Inferior parietal cortex (tissue), 1 donor: ENCODE results near the gene PANX2.

Source experiments
- DNase-seq: peaks from one replicate; pipeline ENCODE4 v3.0.0-alpha.2; 2016; ENCODE audit errors: extremely low spot score

The PANX2 gene

DNA sequence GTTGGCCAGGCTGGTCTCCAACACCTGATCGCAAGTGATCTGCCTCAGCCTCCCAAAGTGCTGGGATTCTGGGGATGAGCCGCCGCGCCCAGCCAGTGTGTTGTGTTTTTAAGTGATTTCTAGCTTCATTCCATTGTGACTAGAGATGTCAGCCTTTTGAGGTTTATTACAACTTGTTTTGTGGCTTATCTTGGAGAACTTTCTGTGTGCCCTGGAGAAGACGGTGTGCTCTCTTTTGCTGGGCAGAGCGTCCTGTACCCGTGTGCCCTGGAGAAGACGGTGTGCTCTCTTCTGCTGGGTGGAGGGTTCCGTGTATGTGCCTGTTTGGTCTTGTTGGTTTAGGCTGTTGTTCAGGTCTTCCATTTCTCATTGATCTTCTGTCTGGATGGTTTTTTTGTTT lies 42.7 kb downstream of the PANX2 start:
- DNase-seq, result no peak

DNA sequence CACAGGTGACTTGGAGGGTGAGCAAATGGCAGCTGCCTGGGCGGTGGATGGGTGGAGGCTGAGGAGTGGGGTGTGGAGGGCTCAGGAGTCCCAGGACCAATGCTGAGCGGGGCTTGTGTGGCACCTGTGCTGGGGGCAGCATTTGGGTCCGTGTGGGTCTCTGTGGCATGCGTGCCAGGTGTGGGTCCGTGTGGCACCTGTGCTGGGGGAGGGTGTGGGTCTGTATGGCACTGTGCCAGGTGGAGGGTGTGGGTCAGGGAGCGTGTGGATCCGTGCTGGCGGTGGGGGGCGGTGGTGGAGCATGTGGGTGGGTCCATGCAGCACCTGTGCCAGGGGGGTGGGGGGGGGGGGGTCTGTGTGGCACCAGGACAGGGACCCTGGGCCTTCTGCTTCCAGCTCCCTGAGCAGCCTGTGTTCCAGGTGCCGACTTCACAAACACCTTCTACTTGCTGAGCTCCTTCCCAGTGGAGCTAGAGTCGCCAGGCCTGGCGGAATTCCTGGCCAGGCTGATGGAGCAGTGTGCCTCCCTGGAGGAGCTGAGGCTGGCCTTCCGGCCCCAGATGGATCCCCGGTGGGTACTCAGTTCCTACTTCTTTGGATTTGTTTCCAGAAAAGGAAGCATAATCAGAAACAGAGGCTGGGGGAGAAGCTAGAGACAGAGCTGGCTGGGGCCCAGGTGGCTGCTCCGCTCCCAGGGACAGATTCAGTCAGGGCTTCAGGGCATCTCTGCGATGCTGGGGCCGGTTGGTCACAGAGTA lies 44.9 kb downstream of the PANX2 start:
- no peak for DNase-seq

DNA sequence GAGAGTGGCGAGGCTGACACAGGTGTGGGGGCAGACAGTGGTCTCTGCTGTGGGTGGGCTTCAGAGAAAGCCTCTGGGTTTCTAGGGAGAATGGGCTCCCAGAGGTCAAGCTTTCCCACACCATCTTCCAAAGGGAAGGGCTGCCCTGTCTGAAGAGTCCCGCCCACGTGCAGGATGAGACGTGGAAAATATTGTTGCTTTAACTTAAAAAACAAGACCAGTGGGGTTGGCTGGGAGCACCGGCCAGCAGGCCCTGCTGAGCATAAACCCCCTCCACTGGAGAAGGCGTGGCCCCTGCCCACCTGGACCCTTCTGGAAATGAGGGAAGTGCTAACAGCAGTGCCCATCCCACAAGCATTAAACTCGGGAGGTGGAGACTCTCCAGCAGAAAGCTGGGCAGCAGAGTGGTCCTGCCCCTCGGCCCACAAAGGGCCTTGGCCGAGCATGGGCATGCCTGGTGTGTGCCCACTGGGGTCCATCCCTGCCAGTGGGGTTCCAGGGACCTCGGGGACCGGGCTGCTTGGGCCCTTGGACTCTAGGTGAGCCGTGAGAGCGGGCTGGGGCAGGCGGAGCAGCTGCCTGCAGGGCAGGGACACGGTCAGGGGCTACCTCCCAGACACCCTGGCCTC lies 45.6 kb downstream of the PANX2 start:
- DNase-seq, result no peak

DNA sequence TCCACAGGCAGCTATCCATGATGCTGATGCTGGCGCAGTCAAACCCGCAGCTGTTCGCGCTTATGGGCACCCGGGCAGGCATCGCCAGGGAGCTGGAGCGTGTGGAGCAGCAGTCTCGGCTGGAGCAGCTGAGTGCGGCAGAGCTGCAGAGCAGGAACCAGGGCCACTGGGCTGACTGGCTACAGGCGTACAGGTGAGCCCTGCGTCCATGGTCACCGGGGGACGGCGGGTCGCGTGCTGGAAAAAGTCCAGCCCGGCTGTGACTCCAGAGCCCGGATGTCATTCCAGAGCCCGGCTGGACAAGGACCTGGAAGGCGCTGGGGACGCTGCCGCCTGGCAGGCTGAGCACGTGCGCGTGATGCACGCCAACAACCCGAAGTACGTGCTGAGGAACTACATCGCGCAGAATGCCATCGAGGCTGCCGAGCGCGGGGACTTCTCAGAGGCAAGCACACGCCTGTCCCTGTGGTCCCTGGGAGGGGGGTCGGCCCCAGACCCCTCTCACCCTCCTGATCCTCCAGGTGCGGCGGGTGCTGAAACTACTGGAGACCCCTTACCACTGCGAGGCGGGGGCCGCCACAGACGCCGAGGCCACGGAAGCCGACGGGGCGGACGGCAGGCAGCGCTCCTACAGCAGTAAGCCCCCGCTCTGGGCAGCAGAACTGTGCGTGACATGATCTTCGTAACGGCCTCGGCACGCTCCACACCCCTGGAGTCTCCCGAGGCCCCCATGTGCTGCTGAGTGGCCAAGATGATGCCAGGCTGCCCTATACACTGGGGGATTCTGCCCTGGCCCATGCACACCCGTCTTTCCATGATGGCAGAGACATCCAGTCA lies 46.4 kb downstream of the PANX2 start:
- no peak for DNase-seq

DNA sequence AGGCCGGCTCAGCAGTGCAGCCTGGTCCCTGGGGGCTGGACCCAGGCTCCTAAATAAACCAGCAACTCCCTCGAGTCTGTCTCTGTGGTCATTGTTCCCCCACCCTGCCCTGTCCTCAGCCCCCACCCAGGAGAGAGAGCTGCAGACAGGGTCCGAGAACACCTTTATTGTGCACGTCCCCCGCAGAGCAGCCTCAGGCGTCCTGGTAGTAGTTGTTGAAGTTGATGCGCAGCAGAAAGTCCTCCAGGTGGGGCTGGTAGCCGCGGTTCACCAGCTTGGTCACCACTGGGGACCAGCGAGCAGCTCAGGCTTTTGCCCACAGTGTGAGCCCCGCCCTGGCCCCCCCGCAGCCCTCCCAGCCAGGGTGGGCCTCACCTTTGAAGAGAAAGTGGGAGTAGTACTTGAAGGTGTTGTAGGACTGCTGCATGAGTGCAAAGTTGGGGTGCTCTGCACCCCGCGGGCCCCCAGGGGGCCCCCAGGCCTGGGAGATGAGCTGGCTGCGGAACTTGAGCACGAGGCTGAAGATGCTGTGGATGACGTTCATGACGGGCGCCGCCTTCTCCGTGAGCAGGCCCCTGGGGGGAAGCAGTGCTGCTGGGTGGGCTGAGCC lies 47.1 kb downstream of the PANX2 start:
- DNase-seq, result no peak

DNA sequence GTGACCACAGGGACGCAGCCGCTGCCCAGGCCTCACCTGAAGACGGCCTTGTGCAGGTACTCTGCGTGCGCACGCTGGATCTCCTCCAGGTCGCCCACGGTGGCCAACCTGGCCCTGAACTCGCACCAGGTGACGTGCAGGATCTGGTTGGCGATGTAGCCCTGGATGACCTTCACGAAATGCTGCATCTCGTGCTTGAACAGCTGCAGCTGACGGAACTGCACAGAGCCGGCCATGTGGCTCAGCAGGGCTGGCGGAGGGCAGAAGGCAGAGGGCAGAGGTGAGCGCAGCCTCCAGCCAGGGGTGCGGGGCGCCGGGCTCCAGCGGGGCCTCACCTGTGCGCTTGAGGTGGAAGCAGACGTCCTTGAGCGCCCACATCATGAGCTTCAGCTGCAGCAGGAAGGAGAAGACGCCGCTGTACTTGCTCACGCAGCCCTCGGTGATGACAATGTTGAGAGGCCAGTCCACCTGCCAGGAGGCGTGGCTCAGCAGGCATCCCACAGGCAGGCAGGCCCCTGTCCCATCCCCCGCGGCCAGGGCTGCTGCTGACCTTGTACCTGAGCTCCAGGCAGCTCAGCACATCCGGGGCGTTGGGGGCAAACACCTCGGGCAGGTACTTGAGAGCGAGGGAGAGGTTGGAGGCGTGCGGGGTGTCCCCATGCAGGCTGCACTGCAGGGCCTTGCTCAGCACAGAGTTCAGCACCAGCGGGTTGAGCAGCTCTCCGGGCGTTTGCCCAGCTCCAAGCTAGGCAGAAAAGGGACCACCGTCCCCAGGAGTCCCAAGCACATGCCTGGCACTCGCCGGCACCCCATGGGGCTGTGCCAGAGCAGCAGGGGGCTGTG lies 47.8 kb downstream of the PANX2 start:
- DNase-seq, result no peak

DNA sequence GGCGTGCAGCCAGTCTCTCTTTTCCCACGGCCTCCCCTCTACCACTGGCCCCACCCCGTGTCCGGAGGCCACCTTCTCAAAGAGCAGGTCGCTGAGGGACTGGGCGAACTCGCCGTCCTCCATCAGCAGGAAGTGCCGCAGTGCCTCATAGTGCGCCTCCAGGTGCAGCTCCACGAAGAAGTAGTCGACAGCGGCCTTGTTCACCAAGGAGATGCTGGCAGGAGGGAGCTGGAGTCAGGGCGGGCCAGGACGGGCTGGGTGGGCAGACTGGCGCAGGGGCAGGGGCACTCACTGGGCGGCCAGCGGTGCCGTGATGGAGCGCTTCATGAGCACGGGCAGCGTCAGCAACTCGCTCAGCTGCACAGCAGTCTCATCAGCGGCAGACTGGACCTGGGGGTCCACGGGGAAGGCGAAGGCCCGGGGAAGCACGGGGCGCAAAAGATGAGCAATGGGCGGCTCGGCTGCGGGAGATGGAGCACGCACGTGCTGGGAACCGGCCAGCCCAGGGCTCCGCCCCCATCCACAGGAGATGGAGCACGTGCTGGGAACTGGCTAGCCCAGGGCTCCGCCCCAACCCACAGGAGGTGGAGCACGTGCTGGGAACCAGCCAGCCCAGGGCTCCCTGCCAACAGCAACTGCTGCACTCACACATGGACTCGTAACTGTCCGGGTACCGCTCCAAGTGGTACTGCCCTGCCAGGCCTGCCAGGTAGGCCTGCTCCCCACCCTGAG lies 48.6 kb downstream of the PANX2 start:
- no peak for DNase-seq

DNA sequence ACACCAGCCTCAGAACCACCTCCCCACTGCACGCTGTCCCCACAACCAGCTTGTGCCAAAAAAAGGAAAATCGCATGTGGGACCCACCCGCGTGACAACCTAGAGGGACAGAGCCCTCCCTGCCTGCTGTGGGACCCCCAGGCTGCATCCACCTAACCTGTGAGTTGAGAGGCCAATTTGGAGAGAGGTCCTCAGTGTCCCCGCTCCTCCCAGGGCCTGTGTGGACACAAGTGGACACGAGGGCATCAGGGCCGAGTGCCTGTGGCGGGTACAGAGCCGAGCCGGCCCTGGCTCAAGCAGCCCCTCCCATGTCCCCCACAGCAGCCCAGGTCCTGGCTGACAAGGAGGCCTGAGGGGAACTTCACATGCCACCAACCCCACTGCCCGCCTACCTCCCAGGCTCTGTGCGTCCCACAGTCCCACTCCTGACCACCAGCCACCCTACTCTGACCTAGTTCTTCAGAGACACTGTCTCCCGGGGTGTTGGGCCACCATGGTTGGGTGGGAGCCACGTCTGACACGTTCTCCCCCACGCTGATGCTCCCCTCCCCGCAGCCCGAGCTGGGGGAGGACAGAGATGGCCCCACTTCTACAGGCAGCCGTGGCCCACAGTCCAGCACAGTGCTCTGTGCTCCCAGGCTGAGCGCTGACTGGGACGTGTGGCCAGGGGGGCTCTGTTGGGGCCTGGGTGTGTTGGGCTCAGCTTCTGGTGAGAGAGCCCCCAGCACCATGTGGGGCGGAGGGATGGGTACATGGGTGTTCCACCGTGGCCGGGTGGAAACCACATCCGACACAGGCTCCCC lies 49.5 kb downstream of the PANX2 start:
- no peak for DNase-seq

DNA sequence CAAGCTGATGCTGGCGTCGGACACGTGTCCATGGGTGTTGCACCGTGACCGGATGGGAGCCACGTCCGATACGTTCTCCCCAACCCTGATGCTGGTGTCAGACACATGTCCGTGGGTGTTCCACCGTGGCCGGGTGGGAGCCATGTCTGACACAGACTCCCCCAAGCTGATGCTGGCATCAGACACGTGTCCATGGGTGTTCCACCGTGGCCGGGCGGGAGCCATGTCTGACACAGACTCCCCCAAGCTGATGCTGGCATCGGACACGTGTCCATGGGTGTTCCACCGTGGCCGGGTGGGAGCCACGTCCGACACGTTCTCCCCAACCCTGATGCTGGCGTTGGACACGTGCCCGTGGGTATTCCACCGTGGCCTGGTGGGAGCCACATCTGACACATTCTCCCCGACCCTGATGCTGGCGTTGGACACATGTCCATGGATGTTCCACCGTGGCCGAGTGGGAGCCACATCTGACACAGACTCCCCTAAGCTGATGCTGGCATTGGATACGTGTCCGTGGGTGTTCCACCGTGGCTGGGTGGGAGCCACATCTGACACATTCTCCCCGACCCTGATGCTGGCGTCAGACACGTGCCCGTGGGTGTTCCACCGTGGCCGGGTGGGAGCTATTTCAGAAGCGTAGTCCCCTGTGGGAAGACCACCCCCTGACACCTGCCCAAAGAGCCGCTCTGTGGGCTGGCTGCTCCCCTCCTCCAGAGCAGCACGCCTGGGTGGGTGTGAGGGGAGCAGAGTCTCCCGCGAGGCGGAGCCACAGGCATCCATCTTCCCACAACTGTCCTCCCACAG lies 50.3 kb downstream of the PANX2 start:
- no peak for DNase-seq

DNA sequence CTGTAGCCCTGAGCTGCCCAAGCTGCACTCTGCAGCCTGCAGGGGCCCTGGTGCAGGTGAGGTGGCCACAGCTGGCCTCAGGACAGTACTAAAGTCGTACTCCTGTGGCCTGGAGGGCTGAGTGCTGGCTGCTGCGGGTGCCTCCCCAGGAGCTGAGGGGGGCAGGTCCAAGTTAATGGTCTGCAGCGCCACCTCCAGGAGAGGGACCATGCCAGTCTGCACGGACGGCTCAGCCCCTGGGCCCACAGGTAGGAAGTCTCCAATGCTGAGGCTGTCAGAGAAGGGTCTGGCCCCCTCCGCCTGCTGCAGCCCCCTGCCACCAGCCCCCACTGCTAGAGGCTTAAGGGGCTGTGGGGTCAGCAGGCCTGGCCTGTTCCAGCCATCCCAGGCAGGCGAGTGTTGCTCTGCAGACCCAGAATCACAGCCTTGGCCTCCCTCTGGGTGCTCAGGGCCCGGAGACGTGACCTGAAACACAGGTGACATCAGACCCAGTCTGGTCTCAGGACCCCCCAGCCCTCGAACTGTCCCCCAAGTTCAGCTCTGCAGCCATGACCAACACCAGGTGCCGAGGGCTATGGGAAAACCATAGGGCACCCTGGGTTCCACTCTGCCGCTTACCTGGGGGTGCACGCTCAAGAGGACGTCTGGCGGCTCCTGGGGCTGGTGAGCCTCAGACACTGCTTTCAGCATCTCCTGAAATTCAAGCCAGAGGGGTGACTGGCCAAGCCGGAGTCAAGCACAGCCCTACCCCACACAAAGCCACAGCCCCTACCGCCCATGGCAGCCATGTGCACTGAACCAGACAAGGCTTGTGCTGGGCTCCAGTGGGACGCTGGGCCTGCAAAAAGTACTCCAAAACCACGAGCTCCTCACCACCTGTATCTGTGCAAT lies 51.1 kb downstream of the PANX2 start:
- no peak for DNase-seq

DNA sequence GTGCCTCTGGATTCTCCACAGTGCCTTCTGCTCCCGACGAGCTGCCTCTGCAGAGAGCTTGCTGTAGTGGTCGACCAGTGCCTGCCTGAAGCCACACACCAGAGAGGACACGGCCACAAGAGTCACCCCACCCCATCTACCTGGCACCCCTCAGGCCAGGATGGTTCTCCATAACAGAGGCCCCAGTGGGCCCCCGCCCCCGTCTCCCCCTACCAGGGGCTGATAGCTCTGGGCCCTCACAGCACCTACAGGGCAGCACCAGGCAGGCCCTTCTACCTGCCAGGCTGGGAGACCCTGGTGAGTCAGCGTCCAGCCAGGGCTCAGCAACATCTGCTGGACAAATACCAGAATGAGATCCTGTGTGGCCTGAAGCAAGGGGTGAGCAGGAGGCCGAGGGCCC lies 52.0 kb downstream of the PANX2 start:
- DNase-seq, result no peak

DNA sequence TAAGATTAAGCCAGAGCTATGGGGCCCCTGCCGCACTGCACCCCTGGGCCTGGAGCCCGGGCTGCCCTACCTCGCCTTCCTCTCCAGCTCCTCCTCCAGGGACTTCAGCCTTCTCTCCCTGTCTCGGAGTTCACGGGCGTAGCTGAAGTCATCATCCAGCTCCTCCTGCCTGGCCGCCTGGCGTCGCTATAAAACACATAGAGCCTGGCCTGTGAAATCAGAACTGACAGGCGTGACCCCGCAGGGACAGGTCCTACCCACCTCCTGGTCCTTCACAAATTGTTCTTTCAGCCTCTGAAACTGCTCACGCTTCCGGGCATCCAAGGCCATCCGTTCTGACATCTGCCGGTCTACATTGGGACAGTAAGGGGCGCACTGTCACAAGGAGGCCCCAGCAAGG lies 53.5 kb downstream of the PANX2 start:
- DNase-seq, result no peak

DNA sequence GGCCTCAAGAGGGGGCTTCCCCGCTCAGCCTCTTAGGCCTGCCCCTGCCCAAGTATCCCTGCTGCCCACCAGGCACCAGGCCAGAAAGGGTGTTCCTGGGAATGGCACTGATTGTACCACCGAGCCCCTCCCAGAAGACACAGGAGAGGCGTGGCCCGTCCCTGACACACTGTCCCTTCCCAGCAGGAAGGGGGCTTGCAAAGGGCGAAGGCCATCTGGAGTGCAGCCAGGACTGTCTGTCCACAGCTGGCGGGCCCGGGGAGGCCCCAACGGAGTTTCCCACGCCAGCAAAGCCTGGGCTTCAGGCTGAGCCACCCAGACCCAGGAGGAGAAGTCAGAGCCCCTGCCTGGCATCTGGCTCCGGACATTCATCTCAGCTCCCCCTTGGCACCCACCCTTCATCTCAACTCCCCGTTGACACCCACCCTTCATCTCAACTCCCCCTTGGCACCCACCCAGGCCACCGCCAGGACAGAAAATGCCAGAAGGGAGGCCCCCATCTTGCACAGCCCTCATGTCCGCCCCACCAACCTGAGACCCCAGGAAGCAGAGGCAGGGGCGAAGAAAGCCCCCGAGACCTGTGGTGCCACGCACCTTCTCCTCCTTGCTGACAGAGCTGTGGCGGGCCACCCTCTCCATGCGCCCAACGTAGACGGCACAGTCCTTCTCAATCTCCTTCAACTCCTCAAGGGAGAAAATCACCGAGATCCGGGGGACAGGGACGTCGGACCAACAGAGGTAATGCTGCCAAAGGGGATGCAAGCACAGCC lies 54.9 kb downstream of the PANX2 start:
- no peak for DNase-seq

DNA sequence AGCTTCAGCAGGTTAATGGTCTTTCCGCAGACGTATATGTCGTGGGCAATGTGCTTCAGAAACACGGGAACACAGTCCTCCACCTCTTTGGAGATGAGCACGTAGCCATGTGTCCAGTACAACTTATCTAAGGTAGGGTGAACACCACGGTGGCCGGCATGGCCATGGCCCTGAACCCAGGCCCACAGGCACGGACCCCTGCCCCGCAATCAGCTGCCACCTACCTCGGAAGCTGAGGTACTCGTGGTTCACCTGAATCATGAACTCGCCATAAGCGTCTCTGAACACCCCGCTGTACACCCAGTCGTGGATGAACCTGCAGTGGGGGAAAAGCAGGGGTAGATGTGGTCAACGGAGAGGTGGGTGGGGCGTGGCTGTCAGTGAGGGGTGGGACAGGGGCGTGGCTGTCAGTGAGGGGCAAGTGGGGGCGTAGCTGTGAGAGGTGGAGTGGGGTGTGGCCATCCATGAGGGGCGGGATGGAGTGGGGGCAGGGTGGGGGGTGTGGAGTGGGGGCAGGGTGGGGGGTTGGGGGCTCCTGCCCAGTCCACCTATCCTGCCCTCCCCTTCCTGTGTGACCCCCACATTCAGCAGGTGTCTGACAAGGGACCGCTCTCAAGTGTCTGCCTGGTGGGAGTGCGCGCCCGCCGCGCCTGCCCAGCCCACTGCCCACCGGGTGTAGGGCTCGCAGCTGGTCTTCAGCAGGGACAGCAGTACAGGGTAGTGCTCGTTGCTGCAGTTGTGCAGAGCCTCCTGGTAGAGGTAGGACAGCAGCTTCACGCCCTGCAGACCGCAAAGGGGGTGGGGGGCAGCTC lies 55.7 kb downstream of the PANX2 start:
- no peak for DNase-seq

DNA sequence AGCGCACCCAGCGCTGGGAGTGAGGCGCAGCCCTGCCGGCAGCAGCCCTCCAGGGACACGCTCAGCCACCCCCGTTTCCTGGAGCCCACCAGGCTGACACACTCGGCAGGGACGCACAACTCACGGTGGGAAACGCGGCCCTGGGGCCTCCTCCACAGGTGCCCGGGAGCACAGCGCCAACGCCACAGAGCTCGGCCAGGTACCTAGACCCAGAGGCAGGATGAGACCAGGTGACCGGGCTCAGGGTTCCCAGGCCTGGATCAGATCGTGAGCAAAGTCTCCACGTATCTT lies 56.3 kb downstream of the PANX2 start:
- no peak for DNase-seq

DNA sequence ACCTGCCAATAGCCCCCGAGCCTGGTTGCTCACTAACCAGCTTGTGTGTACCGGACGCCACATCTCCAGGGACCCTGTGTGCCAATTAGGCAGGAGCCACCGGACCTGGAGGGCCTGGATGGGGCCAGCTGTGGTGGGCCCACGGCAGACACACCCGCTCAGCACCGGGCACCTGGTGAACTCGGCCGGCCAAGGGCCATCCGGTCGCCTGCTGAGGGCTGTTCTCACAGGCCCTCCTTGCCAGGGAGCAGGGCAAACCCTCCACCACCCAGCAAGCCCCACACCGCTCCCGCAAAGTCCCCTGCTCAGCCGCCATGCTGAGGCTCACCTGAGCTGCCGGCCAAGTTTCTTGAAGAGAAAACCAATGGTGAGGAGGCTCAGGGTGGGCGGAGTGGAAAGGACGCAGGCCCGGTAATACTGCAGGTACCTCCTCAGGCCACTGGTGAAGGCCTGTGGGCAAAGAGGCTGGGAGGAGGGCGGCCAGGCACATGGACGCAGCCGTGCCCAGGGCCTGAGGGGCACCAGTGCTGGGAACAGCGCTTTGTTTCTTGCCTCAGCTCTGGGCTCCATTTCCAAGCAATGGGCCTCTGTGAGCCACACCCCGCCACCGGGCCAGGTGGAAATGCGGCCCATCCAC lies 57.2 kb downstream of the PANX2 start:
- DNase-seq, result no peak
